ENCODE results near the gene MKNK2. TPM values are rescaled to one million over a fixed set of nuclear protein-coding genes. Genes with fewer than 3 reads are reported as not detected.

Gene MKNK2
- polyA plus RNA-seq, 1 donor from 2014 or later: 27.6 TPM

DNA sequence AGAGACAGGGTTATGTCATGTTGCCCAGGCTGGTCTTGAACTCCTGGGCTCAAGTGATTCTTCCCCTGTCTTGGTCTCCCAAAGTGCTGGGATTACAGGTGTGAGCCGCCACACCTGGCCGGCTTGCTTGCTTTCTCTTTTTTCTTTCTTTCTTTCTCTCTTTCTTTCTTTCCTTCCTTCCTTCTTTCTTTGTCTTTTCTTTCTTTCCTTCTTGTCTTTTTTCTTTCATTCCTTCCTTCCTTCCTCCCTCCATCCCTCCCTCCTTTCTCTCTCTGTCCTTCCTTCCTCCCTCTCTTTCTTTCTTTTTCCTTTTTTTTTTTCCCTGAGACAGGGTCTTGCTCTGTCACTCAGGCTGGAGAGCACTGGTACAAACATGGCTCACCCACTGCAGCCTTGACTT, 28.8 kb downstream of the MKNK2 start:
- no peak overlapping the region for H3K27ac ChIP-seq (ENCODE audit: low read length)
- no peaks in the 10 kb centered on the region for H4K20me1 ChIP-seq (ENCODE audit: insufficient read depth)
- no peaks in the 10 kb centered on the region for H3K9me2 ChIP-seq (ENCODE audit: insufficient read depth, low read length)
- H3K36me3 ChIP-seq (ENCODE audit: insufficient read depth, low read length): no peaks in the 10 kb centered on the region
- H2AFZ ChIP-seq (ENCODE audit: low read depth, low read length): no peak overlapping the region
- H3K4me3 ChIP-seq (ENCODE audit: low read length): no peak overlapping the region
- no peaks in the 10 kb centered on the region for H3K79me2 ChIP-seq (replicated peaks; ENCODE audit: insufficient read depth, low read length)
- H3F3A ChIP-seq (ENCODE audit: insufficient read depth, low read length, poor library complexity, severe bottlenecking): no peaks in the 10 kb centered on the region
- H3K27me3 ChIP-seq (ENCODE audit: insufficient read depth, low read depth, low read length): no peaks in the 10 kb centered on the region
- H3K9me3 ChIP-seq (ENCODE audit: low read length): no peaks in the 10 kb centered on the region
- no peak overlapping the region for H3K4me2 ChIP-seq (ENCODE audit: low read length)
- TF ChIP-seq SMC3 (conservative IDR thresholded peaks at IDR 0.05; ENCODE audit: poor library complexity) (no peak), POLR2AphosphoS5 (IDR thresholded peaks at IDR 0.05) (no peak), TAF1 (IDR thresholded peaks at IDR 0.05; ENCODE audit: low read depth) (no peak), EZH2 (IDR thresholded peaks at IDR 0.05; ENCODE audit: borderline replicate concordance, insufficient read depth, low read length, poor library complexity, severe bottlenecking) (no peak)
- no peak overlapping the region for H3K9ac ChIP-seq (ENCODE audit: low read length)

DNA sequence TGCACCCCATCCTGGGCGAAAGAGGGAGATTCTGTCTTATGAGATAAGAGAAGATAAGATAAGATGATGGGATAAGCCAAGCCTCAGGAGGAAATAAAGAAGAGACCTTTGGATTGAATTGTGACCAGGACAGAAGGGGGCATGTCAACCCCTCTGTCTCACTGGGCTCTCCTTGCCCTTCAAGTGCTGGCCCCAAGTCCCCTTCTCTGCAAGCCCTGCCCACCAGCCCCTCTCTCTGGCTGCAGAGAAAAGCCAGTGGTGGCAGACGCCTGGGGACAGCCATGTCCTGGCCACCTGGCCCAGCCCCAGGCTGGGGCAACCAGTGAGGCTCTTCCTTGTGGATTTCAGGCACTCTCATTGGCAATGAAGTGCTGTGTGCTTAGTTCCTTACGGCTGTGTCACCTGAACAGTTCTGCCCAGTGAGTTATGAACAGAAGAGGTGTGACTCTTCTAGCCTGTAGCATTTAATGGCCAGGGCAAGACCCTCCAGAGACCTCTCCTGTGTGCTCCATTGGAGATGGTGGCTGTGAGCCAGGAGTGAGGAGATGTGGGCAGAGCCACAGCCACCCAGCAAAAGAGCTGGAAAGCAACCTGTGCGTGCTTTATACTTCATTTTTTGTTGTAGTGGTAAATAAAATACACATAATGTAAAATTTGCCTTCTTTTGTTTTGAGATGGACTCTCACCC, 29.4 kb downstream of the MKNK2 start:
- Histone ChIP-seq H3F3A (ENCODE audit: insufficient read depth, low read length, poor library complexity, severe bottlenecking) (no peaks in the 10 kb centered on the region), H3K27ac (ENCODE audit: low read length) (no peak overlapping the region), H3K4me2 (ENCODE audit: low read length) (no peak overlapping the region)

More for the DNA sequence above, 29.4 kb downstream of the MKNK2 start:
- TF ChIP-seq POLR2AphosphoS5 (IDR thresholded peaks at IDR 0.05) (no peak), RAD21 (conservative IDR thresholded peaks at IDR 0.05) (no peak), EP300 (conservative IDR thresholded peaks at IDR 0.05; ENCODE audit: poor library complexity, severe bottlenecking) (no peak), EZH2 (IDR thresholded peaks at IDR 0.05; ENCODE audit: borderline replicate concordance, insufficient read depth, low read length, poor library complexity, severe bottlenecking) (no peak), TAF1 (IDR thresholded peaks at IDR 0.05; ENCODE audit: low read depth) (no peak)
- TF ChIP-seq, protein P1, sequence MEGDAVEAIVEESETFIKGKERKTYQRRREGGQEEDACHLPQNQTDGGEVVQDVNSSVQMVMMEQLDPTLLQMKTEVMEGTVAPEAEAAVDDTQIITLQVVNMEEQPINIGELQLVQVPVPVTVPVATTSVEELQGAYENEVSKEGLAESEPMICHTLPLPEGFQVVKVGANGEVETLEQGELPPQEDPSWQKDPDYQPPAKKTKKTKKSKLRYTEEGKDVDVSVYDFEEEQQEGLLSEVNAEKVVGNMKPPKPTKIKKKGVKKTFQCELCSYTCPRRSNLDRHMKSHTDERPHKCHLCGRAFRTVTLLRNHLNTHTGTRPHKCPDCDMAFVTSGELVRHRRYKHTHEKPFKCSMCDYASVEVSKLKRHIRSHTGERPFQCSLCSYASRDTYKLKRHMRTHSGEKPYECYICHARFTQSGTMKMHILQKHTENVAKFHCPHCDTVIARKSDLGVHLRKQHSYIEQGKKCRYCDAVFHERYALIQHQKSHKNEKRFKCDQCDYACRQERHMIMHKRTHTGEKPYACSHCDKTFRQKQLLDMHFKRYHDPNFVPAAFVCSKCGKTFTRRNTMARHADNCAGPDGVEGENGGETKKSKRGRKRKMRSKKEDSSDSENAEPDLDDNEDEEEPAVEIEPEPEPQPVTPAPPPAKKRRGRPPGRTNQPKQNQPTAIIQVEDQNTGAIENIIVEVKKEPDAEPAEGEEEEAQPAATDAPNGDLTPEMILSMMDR (IDR thresholded peaks at IDR 0.05; ENCODE audit: poor library complexity, severe bottlenecking): no peak
- TF ChIP-seq, protein P2, sequence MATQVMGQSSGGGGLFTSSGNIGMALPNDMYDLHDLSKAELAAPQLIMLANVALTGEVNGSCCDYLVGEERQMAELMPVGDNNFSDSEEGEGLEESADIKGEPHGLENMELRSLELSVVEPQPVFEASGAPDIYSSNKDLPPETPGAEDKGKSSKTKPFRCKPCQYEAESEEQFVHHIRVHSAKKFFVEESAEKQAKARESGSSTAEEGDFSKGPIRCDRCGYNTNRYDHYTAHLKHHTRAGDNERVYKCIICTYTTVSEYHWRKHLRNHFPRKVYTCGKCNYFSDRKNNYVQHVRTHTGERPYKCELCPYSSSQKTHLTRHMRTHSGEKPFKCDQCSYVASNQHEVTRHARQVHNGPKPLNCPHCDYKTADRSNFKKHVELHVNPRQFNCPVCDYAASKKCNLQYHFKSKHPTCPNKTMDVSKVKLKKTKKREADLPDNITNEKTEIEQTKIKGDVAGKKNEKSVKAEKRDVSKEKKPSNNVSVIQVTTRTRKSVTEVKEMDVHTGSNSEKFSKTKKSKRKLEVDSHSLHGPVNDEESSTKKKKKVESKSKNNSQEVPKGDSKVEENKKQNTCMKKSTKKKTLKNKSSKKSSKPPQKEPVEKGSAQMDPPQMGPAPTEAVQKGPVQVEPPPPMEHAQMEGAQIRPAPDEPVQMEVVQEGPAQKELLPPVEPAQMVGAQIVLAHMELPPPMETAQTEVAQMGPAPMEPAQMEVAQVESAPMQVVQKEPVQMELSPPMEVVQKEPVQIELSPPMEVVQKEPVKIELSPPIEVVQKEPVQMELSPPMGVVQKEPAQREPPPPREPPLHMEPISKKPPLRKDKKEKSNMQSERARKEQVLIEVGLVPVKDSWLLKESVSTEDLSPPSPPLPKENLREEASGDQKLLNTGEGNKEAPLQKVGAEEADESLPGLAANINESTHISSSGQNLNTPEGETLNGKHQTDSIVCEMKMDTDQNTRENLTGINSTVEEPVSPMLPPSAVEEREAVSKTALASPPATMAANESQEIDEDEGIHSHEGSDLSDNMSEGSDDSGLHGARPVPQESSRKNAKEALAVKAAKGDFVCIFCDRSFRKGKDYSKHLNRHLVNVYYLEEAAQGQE (IDR thresholded peaks at IDR 0.05; ENCODE audit: borderline replicate concordance): no peak
- no peak overlapping the region for H2AFZ ChIP-seq (ENCODE audit: low read depth, low read length)
- no peaks in the 10 kb centered on the region for H3K9me2 ChIP-seq (ENCODE audit: insufficient read depth, low read length)
- H3K36me3 ChIP-seq (ENCODE audit: insufficient read depth, low read length): no peaks in the 10 kb centered on the region
- no peaks in the 10 kb centered on the region for H3K79me2 ChIP-seq (replicated peaks; ENCODE audit: insufficient read depth, low read length)
- H3K4me3 ChIP-seq (ENCODE audit: low read length): no peak overlapping the region
- no peak overlapping the region for H3K9ac ChIP-seq (ENCODE audit: low read length)
- H4K20me1 ChIP-seq (ENCODE audit: insufficient read depth): no peaks in the 10 kb centered on the region
- no peaks in the 10 kb centered on the region for H3K9me3 ChIP-seq (ENCODE audit: low read length)
- no peaks in the 10 kb centered on the region for H3K27me3 ChIP-seq (ENCODE audit: insufficient read depth, low read depth, low read length)
